Measurements from ENCODE around the gene AHSG. TPM values are rescaled to one million over a fixed set of nuclear protein-coding genes. Genes with fewer than 3 reads are reported as not detected.
A peak's percentile ranks its signal among the peaks of the same experiment; 100 is the strongest.

Gene AHSG
- total RNA-seq, 1 experiment from 2014 or later, result 1.6 TPM

DNA sequence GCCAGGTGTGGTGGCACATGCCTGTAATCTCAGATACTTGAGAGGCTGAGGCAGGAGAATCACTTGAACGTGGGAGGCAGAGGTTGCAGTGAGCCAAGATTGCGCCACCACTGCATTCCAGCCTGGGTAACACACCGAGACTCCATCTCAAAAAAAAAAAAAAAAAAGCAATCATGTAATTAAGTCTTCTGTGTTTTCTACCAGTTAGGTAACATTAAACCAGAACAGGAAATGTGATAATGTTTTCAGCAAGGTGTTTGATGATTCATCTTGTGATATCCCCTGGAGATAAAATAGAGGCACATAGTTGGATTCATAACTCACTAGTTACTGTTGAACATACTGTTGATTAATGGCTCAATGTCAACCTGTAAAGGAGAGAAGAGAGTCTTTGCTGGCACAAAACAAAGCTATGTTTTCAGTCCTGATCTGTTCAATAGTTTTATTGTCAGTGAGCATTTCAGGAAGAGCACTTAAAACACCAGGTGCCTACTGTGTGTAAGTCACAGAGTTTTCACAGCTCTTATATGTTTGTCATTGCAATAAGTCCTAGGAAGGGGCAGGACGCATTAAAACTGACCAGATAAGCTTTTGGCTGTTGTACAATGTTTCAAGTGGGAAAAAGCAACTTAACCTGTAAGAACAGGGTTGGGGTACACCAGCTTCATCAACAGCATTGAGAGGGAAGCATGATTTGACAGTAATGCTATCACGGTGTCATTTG lies 22.8 kb upstream of the AHSG start (continued):
- TF ChIP-seq, protein P1, sequence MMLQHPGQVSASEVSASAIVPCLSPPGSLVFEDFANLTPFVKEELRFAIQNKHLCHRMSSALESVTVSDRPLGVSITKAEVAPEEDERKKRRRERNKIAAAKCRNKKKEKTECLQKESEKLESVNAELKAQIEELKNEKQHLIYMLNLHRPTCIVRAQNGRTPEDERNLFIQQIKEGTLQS (IDR thresholded peaks at IDR 0.05), result no peak; the same call in 1 of the 2 replicates
- TF ChIP-seq, protein P2, sequence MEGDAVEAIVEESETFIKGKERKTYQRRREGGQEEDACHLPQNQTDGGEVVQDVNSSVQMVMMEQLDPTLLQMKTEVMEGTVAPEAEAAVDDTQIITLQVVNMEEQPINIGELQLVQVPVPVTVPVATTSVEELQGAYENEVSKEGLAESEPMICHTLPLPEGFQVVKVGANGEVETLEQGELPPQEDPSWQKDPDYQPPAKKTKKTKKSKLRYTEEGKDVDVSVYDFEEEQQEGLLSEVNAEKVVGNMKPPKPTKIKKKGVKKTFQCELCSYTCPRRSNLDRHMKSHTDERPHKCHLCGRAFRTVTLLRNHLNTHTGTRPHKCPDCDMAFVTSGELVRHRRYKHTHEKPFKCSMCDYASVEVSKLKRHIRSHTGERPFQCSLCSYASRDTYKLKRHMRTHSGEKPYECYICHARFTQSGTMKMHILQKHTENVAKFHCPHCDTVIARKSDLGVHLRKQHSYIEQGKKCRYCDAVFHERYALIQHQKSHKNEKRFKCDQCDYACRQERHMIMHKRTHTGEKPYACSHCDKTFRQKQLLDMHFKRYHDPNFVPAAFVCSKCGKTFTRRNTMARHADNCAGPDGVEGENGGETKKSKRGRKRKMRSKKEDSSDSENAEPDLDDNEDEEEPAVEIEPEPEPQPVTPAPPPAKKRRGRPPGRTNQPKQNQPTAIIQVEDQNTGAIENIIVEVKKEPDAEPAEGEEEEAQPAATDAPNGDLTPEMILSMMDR (IDR thresholded peaks at IDR 0.05 in 2 of 3, conservative IDR thresholded peaks at IDR 0.05 in 1 of 3; ENCODE audit: borderline replicate concordance in 1 of 3, insufficient read depth in 1 of 3, low read depth in 2 of 3, low read length in 2 of 3), result no peak
- TF ChIP-seq, protein P3, sequence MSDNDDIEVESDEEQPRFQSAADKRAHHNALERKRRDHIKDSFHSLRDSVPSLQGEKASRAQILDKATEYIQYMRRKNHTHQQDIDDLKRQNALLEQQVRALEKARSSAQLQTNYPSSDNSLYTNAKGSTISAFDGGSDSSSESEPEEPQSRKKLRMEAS (IDR thresholded peaks at IDR 0.05), result peak; percentile 50
- TF ChIP-seq ZNF274 (IDR thresholded peaks at IDR 0.05; ENCODE audit: low read depth, low read length), result no peak
- TF ChIP-seq JUND (IDR thresholded peaks at IDR 0.05), result peak; percentile 66
- TF ChIP-seq TCF7L2 (IDR thresholded peaks at IDR 0.05; ENCODE audit: borderline replicate concordance, extremely low read depth, insufficient read depth, insufficient read length), result no peak
- TF ChIP-seq ELF1 (IDR thresholded peaks at IDR 0.05; ENCODE audit: borderline replicate concordance, low read depth), result no peak
- TF ChIP-seq SIN3A (IDR thresholded peaks at IDR 0.05; ENCODE audit: low read depth), result no peak
- TF ChIP-seq, protein P4, sequence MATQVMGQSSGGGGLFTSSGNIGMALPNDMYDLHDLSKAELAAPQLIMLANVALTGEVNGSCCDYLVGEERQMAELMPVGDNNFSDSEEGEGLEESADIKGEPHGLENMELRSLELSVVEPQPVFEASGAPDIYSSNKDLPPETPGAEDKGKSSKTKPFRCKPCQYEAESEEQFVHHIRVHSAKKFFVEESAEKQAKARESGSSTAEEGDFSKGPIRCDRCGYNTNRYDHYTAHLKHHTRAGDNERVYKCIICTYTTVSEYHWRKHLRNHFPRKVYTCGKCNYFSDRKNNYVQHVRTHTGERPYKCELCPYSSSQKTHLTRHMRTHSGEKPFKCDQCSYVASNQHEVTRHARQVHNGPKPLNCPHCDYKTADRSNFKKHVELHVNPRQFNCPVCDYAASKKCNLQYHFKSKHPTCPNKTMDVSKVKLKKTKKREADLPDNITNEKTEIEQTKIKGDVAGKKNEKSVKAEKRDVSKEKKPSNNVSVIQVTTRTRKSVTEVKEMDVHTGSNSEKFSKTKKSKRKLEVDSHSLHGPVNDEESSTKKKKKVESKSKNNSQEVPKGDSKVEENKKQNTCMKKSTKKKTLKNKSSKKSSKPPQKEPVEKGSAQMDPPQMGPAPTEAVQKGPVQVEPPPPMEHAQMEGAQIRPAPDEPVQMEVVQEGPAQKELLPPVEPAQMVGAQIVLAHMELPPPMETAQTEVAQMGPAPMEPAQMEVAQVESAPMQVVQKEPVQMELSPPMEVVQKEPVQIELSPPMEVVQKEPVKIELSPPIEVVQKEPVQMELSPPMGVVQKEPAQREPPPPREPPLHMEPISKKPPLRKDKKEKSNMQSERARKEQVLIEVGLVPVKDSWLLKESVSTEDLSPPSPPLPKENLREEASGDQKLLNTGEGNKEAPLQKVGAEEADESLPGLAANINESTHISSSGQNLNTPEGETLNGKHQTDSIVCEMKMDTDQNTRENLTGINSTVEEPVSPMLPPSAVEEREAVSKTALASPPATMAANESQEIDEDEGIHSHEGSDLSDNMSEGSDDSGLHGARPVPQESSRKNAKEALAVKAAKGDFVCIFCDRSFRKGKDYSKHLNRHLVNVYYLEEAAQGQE (IDR thresholded peaks at IDR 0.05; ENCODE audit: low read depth), result no peak

All from HCT116 (cell line).